Heart left ventricle (tissue), 16 donors: ENCODE measurements around the gene TPRX1. TPM values are rescaled to one million over a fixed set of nuclear protein-coding genes. Genes with fewer than 3 reads are reported as not detected.

Experiments used
- ATAC-seq, 4 donors: fragments of 200-7000 bp; cut with Tn5 transposase; one replicate each; pipeline ENCODE4 v1.9.1; 2020 to 2022; ENCODE audit warnings: moderate library complexity in 4 of 4, mild to moderate bottlenecking in 3 of 4, moderate number of reproducible peaks in 1 of 4
- DNase-seq, 5 donors: peaks; one replicate each; pipeline ENCODE4 v3.0.0-alpha.2; 2020
- H3K27ac ChIP-seq, 12 donors: fragments of 200-600 bp; sonication (generic) in 4 of 12; one replicate each; pipeline versions ENCODE4 v1.5.0 to v1.8.0; 2016 to 2022; ENCODE audit warnings: mild to moderate bottlenecking in 2 of 12
- H3K27me3 ChIP-seq, 9 donors: fragments of 200-600 bp; sonication (generic) in 2 of 9; one replicate each; pipeline versions ENCODE4 v1.5.1 to v1.8.0; 2016 to 2022; ENCODE audit warnings: mild to moderate bottlenecking in 3 of 9
- H3K36me3 ChIP-seq, 9 donors: fragments of 200-600 bp; sonication (generic) in 2 of 9; one replicate each; pipeline versions ENCODE4 v1.5.0 to v1.8.0; 2018 to 2022; ENCODE audit warnings: mild to moderate bottlenecking in 2 of 9
- H3K4me1 ChIP-seq, 12 donors: fragments of 200-600 bp; sonication (generic) in 4 of 12; one replicate each; pipeline versions ENCODE4 v1.5.0 to v1.8.0; 2016 to 2022; ENCODE audit warnings: mild to moderate bottlenecking in 3 of 12
- H3K4me3 ChIP-seq, 12 donors: fragments of 200-600 bp; sonication (generic) in 4 of 12; one replicate each; pipeline versions ENCODE4 v1.5.0 to v1.8.0; 2017 to 2022; ENCODE audit warnings: mild to moderate bottlenecking in 9 of 12, moderate library complexity in 4 of 12
- H3K9me3 ChIP-seq, 12 donors: fragments of 200-600 bp; sonication (generic) in 4 of 12; one replicate each; pipeline versions ENCODE4 v1.5.0 to v1.8.0; 2016 to 2022; ENCODE audit warnings: mild to moderate bottlenecking in 1 of 12
- CTCF ChIP-seq, 12 donors: fragments of 200-600 bp; sonication (generic) in 4 of 12; IDR thresholded peaks; one replicate each; pipeline versions ENCODE4 v1.5.0 to v1.8.0; 2018 to 2022; ENCODE audit warnings: antibody characterized with exemption in 12 of 12, mild to moderate bottlenecking in 5 of 12
- POLR2A ChIP-seq, 2 donors: fragments of 450-650 bp; IDR thresholded peaks; one replicate each; pipeline ENCODE4 v1.6.1; 2017; ENCODE audit warnings: antibody characterized with exemption in 2 of 2, mild to moderate bottlenecking in 2 of 2, moderate library complexity in 2 of 2
- WGBS, 4 donors: extraction: QIAGEN DNeasy Blood & Tissue Kit in 2 of 4; methylation state at CpG; one replicate each; pipeline versions ENCODE4 v1.1.5 to v1.1.7; 2013 to 2018; 5-methylcytosine and 5-hydroxymethylcytosine counted together
- intact Hi-C, 10 donors: fragments of 100-400 bp; cut with DNase I; formaldehyde crosslinking; loops; one replicate each; pipeline versions ENCODE4 v1.11.1 to v1.14.2; 2022
- polyA plus RNA-seq, 2 donors: library from polyadenylated mRNA; stranded (reverse); fragments of 200-250 nt; gene quantifications; one replicate each; pipeline ENCODE4 v1.2.3, GENCODE V29; 2013
- total RNA-seq, 9 donors: library from RNA; depleted of rRNA in 2 of 9; stranded (reverse); fragments of >200 nt in 2 of 9; fragmentation: NEBNext Ultra II Directional in 3 of 9; extraction: Animal tissue kit (Norgen Biotek cat#: 25700) in 3 of 9; gene quantifications; one replicate each; pipeline versions ENCODE4 v1.1.0 to v1.2.4, GENCODE V29; 2016 to 2023
- donor health status: ischemic (EF 13 %, LVEDD 7.1; RV severe dilation, severe dysfunction).
- donor health status: healthy with polysubstance abuse.
- donor health status: DM: no; HTN: yes; CAD: no.
- donor health status: DM: no; HTN: no; CAD: no.
- donor health status: ischemic (EF 25% LVEDD 6.9; RV normal size, moderate dysfunction).
- donor health status: ischemic (EF 25% LVEDD 5.7; RV mildly dilated, moderate dysfunction).
- donor health status: healthy.
- donor health status: DM: yes; HTN: yes; CAD: no.
- donor health status: ischemic (EF 35%, LVEDD 5.7; RV mildly dilated, moderate dysfunction).
- donor health status: nonischemic (EF 11% LVEDD 7.7; RV severe dilation, severe dysfunction).
- donor health status: DM: yes; HTN: yes; CAD: no.
- donor health status: PGD.
- donor health status: ischemic (EF 29% LVEDD 5.4; RV normal size, mild dysfunction).
- donor health status: nonischemic (EF 23%, LVEDD 6.1; RV moderate dilation, normal function).

The TPRX1 gene
- total and polyA plus RNA-seq, 11 donors = not detected

- DNase-seq (no peak), ATAC-seq (no peak)
- H3K4me3 ChIP-seq = no peak overlapping the region
- peaks cover 0 to 33% (median 24%) of the 10 kb centered on the region in 9 donors for H3K36me3 ChIP-seq
- H3K9me3 ChIP-seq = peaks cover 0 to 5% (median 0%) of the 10 kb centered on the region in 12 donors
- H3K27me3 ChIP-seq = no peaks in the 10 kb centered on the region
- WGBS, 4 donors = 54 to 94% (median 85%) methylated on average over 3 of the region's 3 CpGs
- intact Hi-C loops = loop anchor here in 2 of 10 donors (10.0 kb wide), 1 partner anchor 103 kb away; no protein-coding TSS in a partner anchor
- TF ChIP-seq CTCF (IDR thresholded peaks at IDR 0.05) (no peak), POLR2A (IDR thresholded peaks at IDR 0.05) (no peak)
- H3K4me1 ChIP-seq = peaks cover 0 to 19% (median 3%) of the 10 kb centered on the region in 12 donors
- H3K27ac ChIP-seq = peak overlapping the region in 3 of 12 donors; percentile 52 to 66 (median 57)
Observed at GRCh38 chr19:47762151-47762550, 42.2 kb downstream of the TPRX1 start.

- DNase-seq (no peak), ATAC-seq (no peak)
- Histone ChIP-seq H3K9me3 (peaks cover 0 to 5% (median 0%) of the 10 kb centered on the region in 12 donors), H3K27me3 (no peaks in the 10 kb centered on the region), H3K4me1 (peaks cover 0 to 19% (median 3%) of the 10 kb centered on the region in 12 donors), H3K4me3 (no peak overlapping the region), H3K27ac (no peak overlapping the region), H3K36me3 (peaks cover 0 to 39% (median 29%) of the 10 kb centered on the region in 9 donors)
- no peak for TF ChIP-seq POLR2A (IDR thresholded peaks at IDR 0.05)
- TF ChIP-seq CTCF (IDR thresholded peaks at IDR 0.05) = no peak
- intact Hi-C loops = loop anchor here in 2 of 10 donors (10.0 kb wide), 1 partner anchor 103 kb away; no protein-coding TSS in a partner anchor
- 65 to 88% (median 81%) methylated on average over 5 of the region's 5 CpGs for WGBS, 4 donors
Observed at GRCh38 chr19:47761566-47761965, 42.8 kb downstream of the TPRX1 start.

- no peak for DNase-seq
- 78 to 96% (median 93%) methylated on average over 5 of the region's 5 CpGs for WGBS, 4 donors
- peaks cover 0 to 5% (median 0%) of the 10 kb centered on the region in 12 donors for H3K9me3 ChIP-seq
- no peak overlapping the region for H3K27ac ChIP-seq
- no peaks in the 10 kb centered on the region for H3K27me3 ChIP-seq
- peaks cover 0 to 12% (median 2%) of the 10 kb centered on the region in 12 donors for H3K4me1 ChIP-seq
- intact Hi-C loops = loop anchor here in 2 of 10 donors (10.0 kb wide), 1 partner anchor 104 kb away; no protein-coding TSS in a partner anchor
- no peak for TF ChIP-seq CTCF (IDR thresholded peaks at IDR 0.05)
- no peak for TF ChIP-seq POLR2A (IDR thresholded peaks at IDR 0.05)
- H3K36me3 ChIP-seq = peaks cover 0 to 48% (median 39%) of the 10 kb centered on the region in 9 donors
- ATAC-seq = no peak
- H3K4me3 ChIP-seq = no peak overlapping the region
Observed at GRCh38 chr19:47760632-47760999, 43.7 kb downstream of the TPRX1 start.

GRCh38 chr19:47758443-47758804 lies 45.9 kb downstream of the TPRX1 start:
- ATAC-seq = no peak
- H3K4me3 ChIP-seq = no peak overlapping the region
- H3K27ac ChIP-seq = no peak overlapping the region
- WGBS, 4 donors = 85 to 93% (median 91%) methylated on average over 5 of the region's 5 CpGs
- no peak for TF ChIP-seq POLR2A (IDR thresholded peaks at IDR 0.05)
- no peak for TF ChIP-seq CTCF (IDR thresholded peaks at IDR 0.05)
- intact Hi-C loops = no loop called here
- DNase-seq = no peak
- H3K27me3 ChIP-seq = no peaks in the 10 kb centered on the region
- peaks cover 0 to 70% (median 61%) of the 10 kb centered on the region in 9 donors for H3K36me3 ChIP-seq
- H3K9me3 ChIP-seq = peaks cover 0 to 5% (median 0%) of the 10 kb centered on the region in 12 donors
- H3K4me1 ChIP-seq = peaks cover 0 to 11% (median 2%) of the 10 kb centered on the region in 12 donors
